ENCODE results near the gene PTPRU.

- TF ChIP-seq FOXK2 (IDR thresholded peaks at IDR 0.05), result no peak
- no peak for TF ChIP-seq NFRKB (IDR thresholded peaks at IDR 0.05)
- no peak for TF ChIP-seq TARDBP (IDR thresholded peaks at IDR 0.05)
- TF ChIP-seq SP1 (IDR thresholded peaks at IDR 0.05), result no peak
- TF ChIP-seq BHLHE40 (IDR thresholded peaks at IDR 0.05; ENCODE audit: borderline replicate concordance), result no peak
- no peak for TF ChIP-seq FOXA1 (IDR thresholded peaks at IDR 0.05)
- TF ChIP-seq FOXM1 (IDR thresholded peaks at IDR 0.05; ENCODE audit: borderline replicate concordance), result no peak
- no peak for TF ChIP-seq HDGF (IDR thresholded peaks at IDR 0.05; ENCODE audit: borderline replicate concordance)
- TF ChIP-seq PKNOX1 (IDR thresholded peaks at IDR 0.05), result no peak
Measured at GRCh38 chr1:29344336-29344735, 108.0 kb downstream of the PTPRU start.

All from HEK293T (cell line).